Measurements from ENCODE around the gene EVI5L.

EVI5L gene

DNA sequence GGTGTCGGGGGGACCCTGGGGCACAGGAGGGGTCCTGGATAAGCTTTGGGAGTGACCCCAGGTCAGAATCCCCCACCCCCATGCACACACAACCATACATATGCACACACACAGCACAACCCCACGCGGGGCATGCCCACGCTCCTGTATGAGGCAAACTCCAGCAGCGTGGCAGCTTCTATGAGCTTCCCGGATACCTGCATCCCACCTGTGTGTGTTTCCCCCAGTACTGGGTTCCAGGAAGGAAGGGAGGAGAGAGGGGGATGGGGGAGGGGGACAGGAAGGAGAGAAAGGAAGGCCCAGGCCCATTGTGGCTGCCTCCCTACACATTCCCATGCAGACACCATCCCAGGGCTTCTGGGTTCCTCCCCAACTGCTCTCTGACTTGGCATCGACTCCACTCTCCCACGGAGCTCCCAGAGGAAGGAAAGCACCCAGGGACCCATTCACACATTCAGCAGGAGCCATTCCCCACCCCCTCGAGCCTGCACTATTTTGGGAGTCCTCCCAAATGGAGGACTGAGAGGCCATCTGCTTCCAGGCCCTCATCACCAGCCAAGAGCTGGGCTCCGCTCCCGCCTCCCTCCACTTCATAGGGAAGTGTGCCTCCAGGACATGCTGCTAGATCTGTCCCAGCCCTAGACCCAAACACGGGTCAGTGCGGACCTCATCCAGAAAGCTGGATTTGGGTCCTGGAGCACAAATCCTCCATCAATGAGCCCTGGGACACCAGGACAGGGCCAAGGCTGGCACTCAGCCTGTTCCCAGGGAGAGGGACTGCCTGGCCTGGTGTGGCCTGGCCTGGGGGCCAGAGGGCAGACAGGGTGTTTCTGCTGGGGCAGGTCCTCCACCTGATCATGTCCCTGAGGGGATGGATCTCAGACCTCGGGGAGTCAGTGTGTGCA is 30.9 kb downstream of the EVI5L start:
- DNase-seq (ENCODE audit: low read depth): no peak

DNA sequence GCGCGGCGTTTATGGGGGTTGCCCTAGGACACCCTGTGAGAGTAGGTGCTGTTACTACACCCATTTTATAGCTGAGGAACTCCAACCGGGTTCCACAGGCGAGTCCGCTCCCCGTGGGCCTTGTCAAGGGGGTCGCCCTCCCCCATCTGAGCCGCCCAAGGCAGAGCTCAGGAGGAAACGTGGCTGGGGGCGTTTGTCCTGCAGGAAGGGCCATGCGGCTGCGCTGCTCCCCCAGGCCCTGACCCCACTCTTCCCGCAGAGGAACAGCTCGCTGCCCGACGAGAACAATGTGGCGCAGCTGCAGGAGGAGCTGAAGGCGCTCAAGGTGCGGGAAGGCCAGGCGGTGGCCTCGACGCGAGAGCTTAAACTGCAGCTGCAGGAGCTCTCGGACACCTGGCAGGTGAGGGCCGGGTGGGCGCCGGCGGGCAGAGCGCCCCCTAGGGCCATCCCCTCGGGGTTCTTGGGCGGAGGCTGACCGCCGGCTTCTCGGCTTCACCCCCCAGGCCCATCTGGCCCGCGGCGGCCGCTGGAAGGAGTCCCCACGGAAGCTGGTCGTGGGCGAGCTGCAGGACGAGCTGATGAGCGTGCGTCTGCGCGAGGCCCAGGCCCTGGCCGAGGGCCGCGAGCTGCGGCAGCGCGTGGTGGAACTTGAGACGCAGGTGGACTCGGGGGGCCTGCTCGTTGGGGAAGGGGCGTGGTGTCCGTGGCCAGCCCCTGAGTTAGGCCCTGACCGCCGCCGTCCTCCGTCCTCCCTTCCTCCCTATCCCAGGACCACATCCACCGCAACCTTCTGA is 31.8 kb downstream of the EVI5L start:
- DNase-seq (ENCODE audit: low read depth): no peak

DNA sequence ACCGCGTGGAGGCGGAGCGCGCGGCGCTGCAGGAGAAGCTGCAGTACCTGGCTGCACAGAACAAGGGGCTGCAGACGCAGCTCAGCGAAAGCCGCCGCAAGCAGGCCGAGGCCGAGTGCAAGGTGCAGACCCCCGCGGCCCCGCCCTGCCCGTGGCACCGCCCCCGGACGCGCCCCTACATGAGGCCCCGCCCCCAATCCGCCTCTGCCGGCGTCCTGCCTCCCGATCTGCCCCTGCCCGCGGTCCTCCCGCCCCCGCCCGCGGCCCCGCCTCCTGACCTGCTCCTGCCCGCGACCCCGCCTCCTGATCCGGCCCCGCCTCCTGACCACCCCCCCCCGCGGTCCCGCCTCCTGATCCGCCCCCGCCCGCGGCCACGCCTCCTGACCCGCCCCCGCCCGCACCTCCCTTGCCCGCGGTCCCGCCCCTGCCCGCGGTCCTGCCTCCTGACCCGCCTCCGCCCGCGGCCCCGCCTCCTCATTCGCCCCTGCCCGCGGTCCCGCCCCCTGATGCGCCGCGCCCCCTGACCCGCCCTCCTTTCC is 32.5 kb downstream of the EVI5L start:
- DNase-seq (ENCODE audit: low read depth): no peak

DNA sequence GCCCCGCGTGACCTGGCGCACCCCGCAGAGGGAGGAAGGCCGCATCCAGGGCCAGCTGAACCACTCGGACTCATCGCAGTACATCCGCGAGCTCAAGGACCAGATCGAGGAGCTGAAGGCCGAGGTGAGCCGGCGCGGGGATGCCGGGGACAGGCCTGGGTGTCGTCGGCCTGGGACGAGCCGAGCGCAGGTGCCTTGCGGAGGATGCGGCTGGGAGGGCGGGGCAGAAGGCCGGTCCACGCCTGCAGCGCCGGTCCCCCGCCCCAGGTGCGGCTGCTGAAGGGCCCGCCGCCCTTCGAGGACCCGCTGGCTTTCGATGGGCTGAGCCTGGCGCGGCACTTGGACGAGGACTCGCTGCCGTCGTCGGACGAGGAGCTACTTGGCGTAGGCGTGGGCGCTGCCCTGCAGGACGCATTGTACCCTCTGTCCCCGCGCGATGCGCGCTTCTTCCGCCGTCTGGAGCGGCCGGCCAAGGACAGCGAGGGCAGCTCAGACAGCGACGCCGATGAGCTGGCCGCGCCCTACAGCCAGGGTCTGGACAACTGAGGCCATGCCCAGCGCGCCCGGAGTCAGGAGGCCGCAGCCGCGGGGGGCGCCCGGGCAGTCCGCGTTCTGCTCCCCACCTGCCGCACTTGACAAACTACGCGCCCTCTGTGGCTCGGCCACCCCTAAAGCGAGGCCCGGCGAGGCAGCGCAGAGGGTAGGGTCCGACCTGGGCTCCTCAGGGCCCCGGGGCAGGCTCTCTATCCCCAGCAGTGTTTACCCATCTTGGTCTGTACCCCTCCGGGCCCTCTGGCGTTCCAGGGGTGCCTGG is 33.3 kb downstream of the EVI5L start:
- no peak for DNase-seq (ENCODE audit: low read depth)

DNA sequence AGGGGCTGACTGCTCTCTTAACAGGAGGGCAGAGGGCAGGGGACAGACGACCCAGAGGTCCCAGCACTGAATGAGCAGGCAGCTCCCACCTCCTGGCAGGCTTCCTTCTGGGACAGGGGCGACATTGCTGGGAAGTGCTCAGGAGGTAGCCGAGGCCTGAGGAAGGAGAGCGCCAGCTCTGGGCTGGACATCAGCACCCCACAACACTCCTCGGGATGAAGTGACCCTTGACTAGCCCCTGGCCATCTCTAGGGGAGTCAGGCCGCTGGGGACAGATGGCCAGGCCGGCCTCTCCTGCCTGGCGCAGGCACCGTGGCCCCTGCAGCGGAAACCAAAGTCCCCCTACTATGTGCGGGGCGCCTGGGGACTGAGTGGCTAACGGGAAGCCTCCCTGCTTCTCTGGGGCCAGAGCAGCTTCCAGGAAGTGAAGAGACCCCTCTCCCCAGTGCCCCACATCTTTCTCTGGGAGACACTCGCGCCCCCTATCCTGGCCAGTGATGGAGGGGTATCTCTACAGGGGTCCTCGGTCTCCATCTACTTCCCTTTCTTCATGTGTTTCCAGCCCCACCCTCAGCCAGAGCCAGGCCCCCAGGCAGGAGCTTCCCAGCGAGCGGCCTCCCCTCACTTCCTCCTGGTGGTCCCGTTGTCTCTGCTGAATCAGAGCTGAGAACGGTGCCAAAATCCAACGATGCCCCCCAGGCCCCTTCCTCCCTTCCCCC is 34.1 kb downstream of the EVI5L start:
- DNase-seq (ENCODE audit: low read depth): no peak

DNA sequence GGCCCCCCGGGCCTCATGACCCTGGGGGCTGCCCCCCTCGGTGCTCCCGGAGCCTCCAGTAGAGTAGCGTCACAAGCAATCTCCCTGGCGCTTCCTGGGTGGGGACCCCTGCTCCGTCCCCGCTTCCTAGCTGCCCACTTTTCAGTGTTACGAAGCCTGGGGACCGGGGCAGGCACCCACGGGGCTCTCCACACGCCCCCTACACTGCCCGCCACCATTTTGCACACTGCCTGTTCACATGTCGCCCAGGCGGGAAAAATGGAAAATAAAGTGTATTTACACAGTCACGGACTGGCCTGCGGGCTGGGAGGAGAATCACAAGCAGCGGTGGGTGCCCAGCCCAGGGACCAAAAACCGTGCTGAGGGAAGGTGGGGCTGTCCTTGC is 34.7 kb downstream of the EVI5L start:
- DNase-seq (ENCODE audit: low read depth): no peak

DNA sequence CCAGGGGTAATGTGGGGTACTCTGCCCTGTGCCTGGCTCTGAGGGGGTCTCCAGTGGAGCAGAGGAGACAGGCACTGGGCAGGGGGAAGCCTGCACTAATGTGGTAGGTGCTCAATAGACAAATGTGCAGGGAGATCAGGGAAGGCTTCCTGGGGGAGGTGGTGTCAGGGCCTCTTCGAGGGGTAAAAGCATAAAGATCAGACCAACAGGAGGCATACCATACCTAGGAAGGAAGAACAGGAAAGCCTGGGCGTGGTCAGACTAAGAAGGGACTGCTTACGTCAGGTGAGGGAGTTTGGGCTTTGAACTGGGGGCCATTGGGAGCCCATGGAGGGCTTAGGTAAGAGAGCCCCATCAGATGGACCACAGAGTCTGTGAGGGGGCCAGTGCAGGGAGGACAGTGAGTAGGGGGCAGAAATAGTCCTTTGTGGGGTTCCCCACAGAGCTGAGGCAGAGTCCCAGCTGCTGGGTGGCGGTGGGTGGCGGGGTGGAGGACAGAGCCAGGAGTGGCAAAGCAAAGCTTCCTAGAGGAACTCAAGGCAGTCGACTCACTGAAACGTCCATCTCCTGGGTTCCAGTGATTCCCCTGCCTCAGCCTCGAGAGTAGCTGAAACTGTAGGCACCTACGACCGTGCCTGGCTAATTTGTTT is 35.4 kb downstream of the EVI5L start:
- DNase-seq (ENCODE audit: low read depth): no peak

DNA sequence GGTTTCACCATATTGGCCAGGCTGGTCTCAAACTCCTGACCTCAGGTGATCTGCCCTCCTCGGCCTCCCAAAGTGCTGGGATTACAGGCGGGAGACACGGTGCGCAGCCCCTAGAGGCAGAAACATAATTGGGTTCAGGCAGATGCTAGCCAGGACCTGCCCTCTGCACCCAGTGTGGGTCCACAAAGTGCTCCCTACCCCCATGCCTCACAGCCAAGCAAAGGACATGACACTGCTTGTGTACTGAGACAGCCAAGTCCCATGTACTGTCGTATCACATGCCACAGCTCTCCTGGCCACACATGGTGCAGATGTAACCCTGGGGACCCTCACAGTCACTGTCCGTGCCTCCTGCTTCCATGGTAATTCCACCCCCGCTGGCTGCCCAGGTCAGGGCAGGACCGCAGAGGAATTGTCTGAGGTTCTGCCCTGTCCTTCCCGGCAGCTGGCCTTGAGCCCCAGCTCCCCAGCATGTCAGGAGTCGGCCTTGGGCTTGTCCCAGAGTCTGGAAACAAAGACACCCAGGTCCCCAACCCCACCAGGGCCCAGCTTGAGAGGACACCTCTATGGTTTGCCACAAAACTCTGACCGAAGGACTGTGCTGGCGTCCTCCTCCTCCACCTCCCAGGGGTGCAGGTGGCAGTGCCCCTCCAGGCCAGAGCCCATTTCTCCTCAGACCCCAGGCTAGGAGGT is 36.5 kb downstream of the EVI5L start:
- DNase-seq (ENCODE audit: low read depth): no peak

DNA sequence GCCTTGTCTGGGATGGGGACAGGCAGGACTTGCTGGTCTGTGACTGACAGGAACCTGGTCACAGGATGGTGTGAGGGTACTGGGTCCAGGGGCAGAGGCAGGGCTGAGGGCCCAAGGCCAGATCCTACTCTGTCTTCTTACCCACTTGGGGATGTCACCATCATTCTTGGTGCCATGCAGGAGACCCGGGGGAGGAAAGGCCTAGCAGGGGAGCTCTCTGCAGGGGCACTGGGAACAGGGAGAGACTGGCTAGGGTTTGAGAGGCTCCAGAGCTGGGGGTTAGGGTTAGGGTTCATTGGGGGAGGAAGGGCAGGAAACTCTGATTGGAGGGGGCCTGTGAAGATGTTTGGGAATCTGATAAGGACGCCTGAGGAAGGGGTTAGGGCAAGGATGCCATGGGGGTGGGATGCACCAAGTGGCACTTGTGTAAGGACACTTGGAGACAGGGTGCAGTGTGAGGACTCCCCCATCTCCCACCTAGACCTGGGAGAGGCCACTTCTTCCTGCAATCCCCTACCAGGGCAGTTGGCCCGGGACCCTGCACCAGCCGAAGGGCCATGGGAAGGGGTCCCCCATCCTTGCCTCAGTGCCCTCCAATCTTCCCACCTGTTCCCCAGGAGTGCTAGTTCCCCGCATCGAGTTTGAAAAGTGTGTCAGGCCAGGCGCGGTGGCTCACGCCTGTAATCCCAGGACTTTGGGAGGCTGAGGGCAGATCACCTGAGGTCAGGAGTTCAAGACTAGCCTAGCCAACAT is 37.2 kb downstream of the EVI5L start:
- DNase-seq (ENCODE audit: low read depth): no peak

DNA sequence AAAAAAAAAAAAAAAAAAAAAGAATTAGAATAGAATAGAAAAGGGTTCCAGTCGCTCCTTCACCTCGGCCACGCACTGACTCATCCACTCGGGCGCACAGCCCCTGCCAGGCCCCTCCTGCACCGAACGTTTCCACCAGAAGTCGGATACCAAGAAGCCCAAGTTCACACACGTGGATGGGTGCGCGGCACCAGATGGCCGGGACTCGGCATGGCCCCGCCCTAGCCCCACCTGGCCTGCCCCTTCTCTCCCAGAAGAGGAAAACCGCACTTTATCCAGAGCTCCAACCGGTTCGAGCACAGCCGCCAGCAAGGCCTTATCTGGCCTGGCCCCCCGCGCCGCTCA is 38.3 kb downstream of the EVI5L start:
- no peak for DNase-seq (ENCODE audit: low read depth)

DNA sequence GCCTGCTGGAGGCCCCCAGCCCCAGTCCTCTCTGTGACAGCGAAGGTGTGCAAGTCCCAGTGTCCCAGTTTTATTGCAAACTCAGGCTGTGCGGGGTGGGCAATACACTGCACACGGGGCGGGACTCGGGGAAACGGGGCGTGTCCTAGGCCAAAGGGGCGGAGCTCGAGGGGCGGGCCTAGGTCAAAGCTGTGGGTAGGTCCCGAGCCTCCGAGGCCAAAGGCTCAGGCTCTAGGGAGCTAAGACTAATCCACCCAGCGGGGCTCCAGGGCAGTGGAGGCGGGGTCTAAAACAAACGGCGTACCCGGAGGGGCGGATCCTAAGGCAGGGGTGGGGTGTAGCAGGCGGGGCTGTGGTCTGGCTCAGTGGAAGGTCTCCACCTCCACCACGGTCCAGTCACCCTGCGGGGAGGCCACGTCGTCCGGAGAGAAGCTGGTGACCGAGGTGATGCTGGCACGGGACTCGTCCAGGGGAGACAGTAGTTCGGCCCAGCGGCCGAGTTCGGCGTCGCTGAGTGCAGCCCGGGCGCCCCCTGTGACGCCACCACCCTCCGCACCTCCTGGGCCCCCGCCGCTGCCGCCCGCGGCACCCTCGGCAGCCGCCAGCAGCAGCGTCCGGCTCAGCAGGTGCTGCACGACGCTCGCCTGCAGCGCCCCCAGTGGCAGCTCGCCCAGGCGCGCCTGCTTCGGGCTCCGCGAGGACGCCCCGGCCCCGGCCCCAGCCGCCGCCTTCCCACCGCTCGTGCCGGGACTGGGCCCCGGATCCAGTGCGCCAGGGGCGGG is 38.8 kb downstream of the EVI5L start:
- DNase-seq (ENCODE audit: low read depth): no peak

DNA sequence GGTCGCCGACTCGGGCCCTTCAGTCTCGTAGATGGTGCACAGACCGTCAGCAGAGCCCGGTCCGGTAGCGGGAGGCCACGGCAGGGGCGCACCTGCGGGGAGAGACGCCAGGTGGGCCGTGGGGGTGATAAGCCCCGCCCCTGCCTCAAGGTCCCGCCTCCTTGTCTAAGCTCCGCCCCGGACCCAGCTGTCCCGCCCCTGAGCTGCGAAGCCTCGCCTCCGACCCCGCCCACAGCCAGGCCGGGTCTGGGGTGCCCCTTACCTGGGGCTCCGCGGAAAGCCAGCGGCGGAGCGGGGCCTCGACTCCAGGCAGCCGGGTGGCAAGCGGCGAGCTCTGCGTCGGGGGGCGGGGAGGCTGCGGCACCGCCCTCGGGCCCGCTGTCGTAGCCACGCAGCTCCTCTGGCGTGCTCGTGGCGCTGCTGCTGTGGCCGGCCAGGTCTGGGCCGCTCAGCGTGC is 39.5 kb downstream of the EVI5L start:
- no peak for DNase-seq (ENCODE audit: low read depth)

DNA sequence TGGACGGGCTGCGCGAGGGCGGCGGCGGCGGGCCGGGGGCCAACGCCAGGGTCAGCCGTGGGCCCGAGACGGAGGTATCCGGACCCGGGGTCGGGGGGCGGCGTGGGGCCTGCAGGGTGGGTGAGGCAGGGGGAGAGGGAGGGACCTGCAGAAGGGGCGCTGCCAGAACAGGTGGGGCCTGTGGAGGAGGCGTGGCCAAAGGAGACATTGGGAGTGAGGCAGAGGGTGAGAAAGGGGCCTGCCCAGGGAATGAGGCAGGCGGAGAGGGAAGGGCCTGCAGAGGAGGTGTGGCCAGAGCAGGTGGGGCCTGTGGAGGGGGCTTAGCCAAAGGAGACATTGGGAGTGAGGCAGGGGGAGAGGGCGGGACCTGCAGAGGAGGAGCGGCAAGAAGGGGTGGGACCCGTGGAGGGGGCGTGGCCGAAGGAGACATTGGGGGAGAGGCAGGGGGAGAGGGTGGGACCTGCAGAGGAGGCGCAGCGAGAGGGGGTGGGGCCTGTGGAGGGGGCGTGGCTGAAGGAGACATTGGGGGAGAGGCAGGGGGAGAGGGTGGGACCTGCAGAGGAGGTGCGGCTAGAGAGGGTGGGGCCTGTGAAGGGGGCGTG is 40.0 kb downstream of the EVI5L start:
- no peak for DNase-seq (ENCODE audit: low read depth)

DNA sequence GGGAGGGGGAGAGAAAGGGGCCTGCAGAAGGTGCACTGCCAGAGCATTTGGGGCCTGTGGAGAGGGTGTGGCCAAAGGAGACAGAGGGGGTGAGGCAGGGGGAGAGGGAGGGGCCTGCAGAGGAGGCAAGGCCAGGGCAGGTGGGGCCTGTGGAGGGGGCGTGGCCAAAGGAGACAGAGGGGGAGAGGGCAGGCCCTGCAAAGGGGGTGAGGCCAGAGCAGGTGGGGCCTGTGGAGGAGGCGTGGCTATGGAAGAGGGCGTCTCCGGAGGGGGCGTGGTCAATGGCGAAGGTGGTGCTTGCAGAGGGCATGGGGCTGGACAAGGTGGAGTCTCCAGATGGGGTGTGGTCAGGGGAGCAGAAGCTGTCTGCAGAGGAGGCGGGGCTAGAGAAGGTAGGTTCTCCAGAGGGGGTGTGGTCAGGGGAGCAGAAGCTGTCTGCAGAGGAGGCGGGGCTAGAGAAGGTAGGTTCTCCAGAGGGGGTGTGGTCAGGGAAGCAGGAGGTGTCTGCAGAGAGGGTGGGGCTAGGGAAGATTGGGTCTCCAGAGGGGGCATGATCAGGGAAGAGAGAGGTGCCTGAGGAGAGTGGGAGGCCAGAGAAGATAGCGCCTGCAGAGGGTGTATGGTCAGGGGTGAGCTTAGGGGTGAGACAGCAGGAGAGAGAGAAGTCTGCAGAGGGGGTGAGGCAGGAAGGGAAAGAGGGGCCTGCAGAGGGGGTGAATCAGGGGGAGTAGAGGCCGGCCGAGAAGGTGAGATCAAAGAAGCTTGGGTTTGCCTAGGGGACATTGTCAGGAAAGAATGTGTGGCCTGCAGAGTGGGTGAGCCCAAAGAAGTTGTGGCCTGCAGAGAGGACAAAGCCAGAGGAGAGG is 40.8 kb downstream of the EVI5L start:
- no peak for DNase-seq (ENCODE audit: low read depth)

DNA sequence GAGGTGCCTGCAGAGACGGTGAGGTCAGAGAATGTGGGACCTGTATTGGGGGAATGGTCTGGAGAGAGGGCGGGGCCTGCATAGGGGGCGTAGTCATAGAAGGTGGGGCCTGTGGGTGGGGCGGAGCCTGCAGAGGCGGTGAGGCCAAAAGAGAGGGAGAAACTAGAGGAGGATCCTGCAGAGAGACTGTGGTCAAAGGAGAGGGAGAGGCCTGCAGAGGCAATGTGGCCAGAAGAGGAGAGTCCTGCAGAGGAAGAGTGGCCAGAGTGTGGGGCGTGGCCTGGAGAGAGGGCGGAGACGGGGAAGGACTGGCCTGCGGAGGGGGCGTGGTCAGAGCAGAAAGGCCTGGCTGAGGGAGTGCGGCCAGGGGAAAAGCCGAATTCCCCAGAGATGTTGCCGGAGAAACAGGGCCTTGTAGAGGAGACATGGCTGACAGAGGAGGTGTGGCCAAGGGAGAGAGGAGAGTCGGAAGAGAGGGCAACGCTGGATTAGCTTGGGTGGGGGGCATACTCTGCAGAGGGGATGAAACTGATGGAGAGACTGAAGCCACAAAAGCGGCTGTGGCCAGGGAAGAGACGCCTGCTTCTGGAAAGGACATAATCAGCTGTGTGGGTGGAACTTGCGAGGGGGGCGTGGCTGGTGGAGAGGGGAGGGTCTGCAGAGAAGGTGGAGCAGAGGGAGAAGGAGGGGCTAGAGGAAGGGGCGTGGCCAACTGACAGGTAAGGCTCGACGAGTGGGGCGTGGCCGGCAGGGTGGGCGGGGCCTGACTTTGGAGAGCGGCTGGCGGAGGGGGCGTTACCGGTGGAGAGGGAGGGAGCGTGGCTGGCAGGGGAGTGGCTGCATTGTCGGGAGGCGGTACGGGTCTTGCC is 41.7 kb downstream of the EVI5L start:
- peak; percentile 92 for DNase-seq (ENCODE audit: low read depth)

Data from fibroblast of the conjunctiva (primary cell).